Right lung (tissue), 10 donors: ENCODE data around the gene CDKN2C. TPM values are rescaled to one million over a fixed set of nuclear protein-coding genes. Genes with fewer than 3 reads are reported as not detected.
"Not testable (repeated sequence)": the region's sequence is repeated elsewhere in the genome, so short reads cannot be mapped to it uniquely, and the experiment has no call there.

Experiments used
- DNase-seq, 2 donors: peaks; one replicate each; pipeline ENCODE4 v3.0.0-alpha.2; 2013
- long read RNA-seq, 8 donors: transcript quantifications; one replicate each; lab custom pipeline, GENCODE V29; 2026
- polyA plus RNA-seq, 5 donors: library from polyadenylated mRNA; unstranded; fragments of 120-200 nt; gene quantifications; one replicate each; pipeline versions ENCODE4 v1.2.1 to v1.2.3, GENCODE V29; 2013; ENCODE audit warnings: inconsistent platforms in 1 of 5, low replicate concordance in 1 of 5; ENCODE audit not compliant: insufficient read length in 5 of 5, insufficient read depth in 1 of 5

The CDKN2C gene
- 10 to 100 TPM; 15.5 to 34.5 (median 25.0) TPM for polyA plus RNA-seq
- long read RNA-seq, donor 1, transcript CDKN2C-203 (3 exons, 2,086 nt): major isoform, 17 of 31 reads
- long read RNA-seq, donor 1, partial matches to known transcripts: 10 of 31 reads
- long read RNA-seq, donor 1, other reads (novel, unspliced or antisense): 0 of 31 reads
- long read RNA-seq, donor 2, transcript CDKN2C-203 (3 exons, 2,086 nt): major isoform, 9 of 17 reads
- long read RNA-seq, donor 2, partial matches to known transcripts: 7 of 17 reads
- long read RNA-seq, donor 2, other reads (novel, unspliced or antisense): 0 of 17 reads
- long read RNA-seq, donor 3, transcript CDKN2C-202 (2 exons, 1,220 nt): major isoform, 5 of 7 reads
- long read RNA-seq, donor 3, partial matches to known transcripts: 0 of 7 reads
- long read RNA-seq, donor 3, other reads (novel, unspliced or antisense): 0 of 7 reads
- long read RNA-seq, donor 4, transcript CDKN2C-203 (3 exons, 2,086 nt): major isoform, 6 of 8 reads
- long read RNA-seq, donor 4, partial matches to known transcripts: 0 of 8 reads
- long read RNA-seq, donor 4, other reads (novel, unspliced or antisense): 0 of 8 reads
- long read RNA-seq, donor 5, transcript CDKN2C-203 (3 exons, 2,086 nt): major isoform, 13 of 21 reads
- long read RNA-seq, donor 5, partial matches to known transcripts: 8 of 21 reads
- long read RNA-seq, donor 5, other reads (novel, unspliced or antisense): 0 of 21 reads
- long read RNA-seq, donor 6, partial matches to known transcripts: 7 of 12 reads
- long read RNA-seq, donor 6, other reads (novel, unspliced or antisense): 0 of 12 reads
- long read RNA-seq, donor 7, transcript CDKN2C-203 (3 exons, 2,086 nt): major isoform, 8 of 11 reads
- long read RNA-seq, donor 7, partial matches to known transcripts: 0 of 11 reads
- long read RNA-seq, donor 7, other reads (novel, unspliced or antisense): 0 of 11 reads
- long read RNA-seq, donor 8, transcript CDKN2C-203 (3 exons, 2,086 nt): major isoform, 5 of 8 reads
- long read RNA-seq, donor 8, partial matches to known transcripts: 0 of 8 reads
- long read RNA-seq, donor 8, other reads (novel, unspliced or antisense): 0 of 8 reads

- peak; percentile 72 to 84 for DNase-seq
These were observed at the start of gene CDKN2C for GRCh38 chr1:50969611-50970508. TSS of gene CDKN2C (plus strand) at chr1:50970245. CDS start at chr1:50970369, 124 bp downstream.

- DNase-seq: no peak
These were observed 49.6 kb upstream of the CDKN2C start for GRCh38 chr1:50920409-50920808.

DNA sequence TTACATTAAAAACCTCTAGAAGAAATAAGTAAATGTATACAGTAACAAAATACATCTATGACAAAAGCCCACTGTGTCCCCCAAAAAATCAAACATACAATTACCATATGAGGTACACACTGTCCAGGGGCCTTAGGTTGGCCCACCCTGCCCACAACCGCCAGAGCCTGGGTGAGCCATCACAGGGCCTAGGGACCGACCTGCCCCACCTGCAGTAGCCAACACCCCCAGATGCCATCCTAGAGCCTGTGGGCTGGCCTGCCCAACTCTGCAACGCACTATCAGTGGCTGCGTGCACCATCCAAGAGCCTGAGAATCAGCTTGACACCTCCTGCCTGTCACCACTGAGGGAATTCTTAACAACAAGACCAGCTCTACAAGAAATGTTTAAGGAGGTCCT, 49.0 kb upstream of the CDKN2C start:
- DNase-seq: no peak

DNA sequence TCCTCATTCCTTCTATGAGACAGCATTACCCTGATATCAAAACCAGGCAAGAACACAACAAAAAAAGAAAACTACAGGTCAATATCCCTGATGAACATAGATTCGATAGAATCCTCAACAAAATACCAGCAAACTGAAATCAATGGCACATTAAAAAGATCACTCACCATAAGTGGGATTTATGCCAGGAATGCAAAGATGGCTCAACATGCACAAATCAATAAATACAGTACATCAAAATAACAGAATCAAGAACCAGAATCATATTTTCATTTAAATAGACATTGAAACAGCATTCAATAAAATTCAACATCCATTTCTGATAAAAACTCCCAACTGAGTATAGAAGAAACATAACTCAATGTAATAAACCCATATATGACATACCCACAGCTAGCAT, 46.5 kb upstream of the CDKN2C start:
- no peak for DNase-seq

DNA sequence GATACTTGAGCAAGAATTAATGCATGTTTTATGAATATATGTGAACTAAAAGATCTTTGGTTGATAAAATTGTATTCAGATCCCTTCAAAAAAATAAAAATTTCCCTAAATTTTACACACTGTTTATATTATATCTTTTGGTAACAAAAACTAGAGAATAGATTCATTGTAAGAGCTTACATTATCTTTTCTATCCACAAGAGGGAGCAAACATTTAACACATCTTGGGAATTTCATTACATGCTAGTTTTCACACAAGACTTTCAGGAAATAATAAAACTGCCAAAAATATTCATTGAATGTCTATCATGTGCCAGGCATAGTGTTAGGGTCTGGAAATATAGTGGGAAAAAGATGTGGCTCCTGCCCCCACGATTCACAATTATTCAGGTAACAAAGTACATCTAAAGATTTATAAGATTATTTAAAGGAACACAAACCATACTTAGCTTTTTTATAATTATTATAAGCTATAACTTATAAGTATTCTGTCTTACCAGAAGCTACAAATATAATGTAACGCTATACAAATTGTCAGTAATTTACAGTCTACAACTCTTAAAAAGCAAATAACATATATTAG, 40.6 kb upstream of the CDKN2C start:
- peak in 1 of 2 donors; percentile 5 for DNase-seq

GRCh38 chr1:50930193-50930592, 39.9 kb upstream of the CDKN2C start:
- DNase-seq: no peak

DNA sequence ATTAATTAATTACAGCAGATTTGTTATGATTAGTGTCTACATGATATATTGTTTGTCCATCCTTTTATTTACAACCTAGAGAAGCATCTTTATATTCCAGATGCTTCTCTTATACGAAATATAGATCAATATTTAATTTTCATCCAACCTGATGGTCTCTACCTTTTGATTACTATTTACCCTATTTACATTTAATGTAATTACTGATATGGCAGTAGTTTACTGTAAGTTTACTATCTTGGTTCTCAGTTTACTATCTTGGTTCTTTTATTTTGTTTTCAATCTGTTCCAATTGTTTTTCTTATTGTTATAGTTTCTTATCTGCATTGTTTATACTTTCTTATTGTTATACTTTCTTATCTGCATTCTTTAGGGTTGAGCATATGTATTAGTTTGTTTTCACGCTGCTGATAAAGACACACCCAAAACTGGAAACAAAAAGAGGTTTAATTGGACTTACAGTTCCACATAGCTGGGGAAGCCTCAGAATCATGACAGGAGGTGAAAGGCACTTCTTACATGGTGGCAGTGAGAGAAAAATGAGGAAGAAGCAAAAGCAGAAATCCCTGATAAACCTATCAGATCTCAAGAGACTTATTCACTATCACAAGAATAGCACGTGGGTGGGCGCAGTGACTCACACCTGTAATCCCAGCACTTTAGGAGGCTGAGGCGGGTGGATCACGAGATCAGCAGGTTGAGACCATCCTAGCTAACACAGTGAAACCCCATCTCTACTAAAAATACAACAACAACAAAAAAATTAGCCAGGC, 38.9 kb upstream of the CDKN2C start:
- DNase-seq: no peak

DNA sequence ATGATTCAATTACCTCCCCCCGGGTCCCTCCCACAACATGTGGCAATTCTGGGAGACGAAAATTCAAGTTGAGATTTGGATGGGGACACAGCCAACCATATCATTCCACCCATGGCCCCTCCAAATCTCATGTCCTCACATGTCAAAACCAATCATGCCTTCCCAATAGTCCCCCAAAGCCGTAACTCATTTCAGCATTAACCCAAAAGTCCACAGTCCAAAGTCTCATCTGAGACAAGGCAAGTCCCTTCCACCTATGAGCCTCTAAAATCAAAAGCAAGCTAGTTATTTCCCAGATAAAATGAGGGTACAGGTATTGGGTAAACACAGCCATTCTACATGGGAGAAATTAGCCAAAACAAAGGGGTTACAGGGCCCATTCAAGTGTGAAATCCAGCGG, 38.0 kb upstream of the CDKN2C start:
- not testable (repeated sequence) for DNase-seq

DNA sequence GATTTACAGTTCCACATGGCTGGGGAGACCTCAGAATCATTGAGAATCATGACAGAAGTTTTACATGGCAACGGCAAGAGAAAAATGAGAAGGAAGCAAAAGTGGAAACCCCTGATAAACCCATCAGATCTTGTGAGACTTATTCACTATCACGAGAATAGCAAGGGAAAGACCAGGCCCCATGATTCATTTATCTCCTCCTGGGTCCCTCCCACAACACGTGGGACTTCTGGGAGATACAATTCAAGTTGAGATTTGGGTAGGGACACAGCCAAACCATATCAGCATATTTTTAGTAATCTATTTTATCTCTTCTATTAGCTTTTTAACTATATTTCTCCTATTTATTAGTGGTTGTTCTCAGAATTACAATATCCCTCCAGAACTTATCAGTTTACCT, 36.3 kb upstream of the CDKN2C start:
- not testable (repeated sequence) for DNase-seq

- DNase-seq: no peak
These were observed 35.2 kb upstream of the CDKN2C start for GRCh38 chr1:50934838-50935237.

DNA sequence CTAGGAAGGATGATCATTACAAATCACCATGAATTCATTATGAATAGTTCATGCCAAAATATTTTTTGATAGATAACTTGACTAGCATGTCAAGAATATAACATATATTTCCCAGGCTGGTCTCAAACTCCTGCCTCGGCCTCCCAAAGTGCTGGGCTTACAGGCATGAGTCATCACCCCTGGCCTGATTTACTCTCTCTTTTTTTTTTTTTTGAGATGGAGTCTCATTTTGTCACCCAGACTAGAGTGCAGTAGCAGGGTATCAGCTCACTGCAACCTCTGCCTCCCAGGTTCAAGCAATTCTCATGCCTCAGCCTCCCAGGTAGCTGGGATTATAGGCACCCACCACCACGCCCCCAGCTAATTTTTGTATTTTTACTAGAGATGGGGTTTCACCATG, 34.8 kb upstream of the CDKN2C start:
- DNase-seq: not testable (repeated sequence)

GRCh38 chr1:50936321-50936720, 33.7 kb upstream of the CDKN2C start:
- no peak for DNase-seq

GRCh38 chr1:50940291-50940690, 29.8 kb upstream of the CDKN2C start:
- no peak for DNase-seq

DNA sequence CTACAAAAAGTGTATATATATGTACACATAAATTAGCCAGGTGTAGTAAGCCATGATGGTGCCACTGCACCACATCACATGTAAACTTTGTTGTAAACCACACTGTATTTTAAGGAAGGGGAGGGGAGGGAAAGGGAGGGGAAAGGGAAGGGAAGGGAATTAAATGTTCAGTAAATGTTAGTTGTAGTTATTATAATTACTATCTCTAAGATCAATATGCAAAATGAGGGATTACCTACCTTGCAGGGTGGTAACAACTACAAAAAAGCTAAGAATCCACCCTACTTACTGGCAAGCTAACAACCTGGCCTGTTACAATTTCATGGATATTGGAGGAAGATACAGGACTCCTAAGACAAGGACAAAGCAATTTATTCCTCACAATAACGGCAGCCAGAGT, 27.7 kb upstream of the CDKN2C start:
- no peak for DNase-seq

DNA sequence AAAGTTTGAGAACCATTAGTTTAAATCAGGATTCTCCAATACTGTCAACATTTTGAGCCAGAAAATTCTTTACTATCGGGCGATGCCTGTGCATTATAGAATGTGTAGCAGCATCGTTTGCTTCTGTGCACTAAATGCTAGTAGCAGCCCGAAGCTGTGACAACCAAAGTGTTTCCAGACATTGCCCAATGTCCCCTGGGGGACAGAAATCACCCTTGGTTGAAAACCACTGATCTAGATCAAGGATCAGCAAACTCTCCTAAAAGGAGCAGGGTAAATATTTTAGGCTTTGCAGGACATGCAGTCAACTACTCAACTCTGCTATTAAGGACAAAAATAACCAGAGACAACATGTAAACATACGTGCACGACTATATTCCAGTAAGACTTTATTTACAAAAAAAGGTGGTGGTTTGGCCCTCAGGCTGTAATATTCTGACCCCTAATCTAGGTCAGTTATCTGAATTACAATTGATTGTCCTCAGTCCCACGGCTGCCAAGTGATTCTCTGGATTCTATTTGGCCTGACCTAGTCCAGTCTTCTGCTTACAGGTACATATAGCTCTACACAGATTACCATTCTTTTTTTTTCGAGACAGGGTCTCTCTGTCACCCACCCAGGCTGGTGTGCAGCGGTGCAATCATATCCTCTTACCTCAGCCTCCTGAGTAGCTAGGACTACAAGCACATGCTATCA, 20.6 kb upstream of the CDKN2C start:
- no peak for DNase-seq

DNA sequence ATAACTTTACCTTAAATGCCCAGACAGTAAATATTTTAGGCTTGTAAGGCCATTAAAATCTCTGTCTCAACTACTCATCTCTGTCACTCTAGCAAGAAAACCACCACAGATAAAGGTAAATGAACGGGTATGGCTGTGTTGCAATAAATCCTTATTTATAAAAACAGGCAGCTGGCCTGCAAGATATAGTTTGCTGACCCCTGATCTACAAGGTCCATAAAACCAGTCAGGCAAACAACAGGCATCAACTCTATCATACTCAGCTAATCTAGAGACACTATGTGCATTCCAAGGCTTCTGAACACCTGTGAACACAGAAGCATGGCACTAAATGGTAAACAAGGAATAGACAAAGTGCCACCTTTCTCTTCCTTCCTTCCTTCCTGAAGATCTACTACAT, 19.6 kb upstream of the CDKN2C start:
- DNase-seq: no peak

DNA sequence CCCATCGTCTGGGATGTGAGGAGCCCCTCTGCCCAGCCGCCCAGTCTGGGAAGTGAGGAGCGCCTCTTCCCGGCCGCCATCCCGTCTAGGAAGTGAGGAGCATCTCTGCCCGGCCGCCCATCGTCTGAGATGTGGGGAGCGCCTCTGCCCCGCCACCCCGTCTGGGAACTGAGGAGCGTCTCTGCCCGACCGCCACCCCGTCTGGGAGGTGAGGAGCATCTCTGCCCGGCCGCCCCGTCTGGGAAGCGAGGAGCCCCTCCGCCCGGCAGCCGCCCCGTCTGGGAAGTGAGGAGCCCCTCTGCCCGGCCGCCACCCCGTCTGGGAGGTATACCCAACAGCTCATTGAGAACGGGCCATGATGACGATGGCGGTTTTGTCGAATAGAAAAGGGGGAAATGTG, 17.5 kb upstream of the CDKN2C start:
- not testable (repeated sequence) for DNase-seq

GRCh38 chr1:50955116-50955515, 14.9 kb upstream of the CDKN2C start:
- DNase-seq: no peak

GRCh38 chr1:50959303-50959912, 10.6 kb upstream of the CDKN2C start:
- no peak for DNase-seq
